ENCODE results near the gene C14orf119. TPM values are rescaled to one million over a fixed set of nuclear protein-coding genes. Genes with fewer than 3 reads are reported as not detected.
A peak's percentile ranks its signal among the peaks of the same experiment; 100 is the strongest.

Gene C14orf119
- total RNA-seq, 1 experiment from 2014 or later: 46.8 TPM

DNA sequence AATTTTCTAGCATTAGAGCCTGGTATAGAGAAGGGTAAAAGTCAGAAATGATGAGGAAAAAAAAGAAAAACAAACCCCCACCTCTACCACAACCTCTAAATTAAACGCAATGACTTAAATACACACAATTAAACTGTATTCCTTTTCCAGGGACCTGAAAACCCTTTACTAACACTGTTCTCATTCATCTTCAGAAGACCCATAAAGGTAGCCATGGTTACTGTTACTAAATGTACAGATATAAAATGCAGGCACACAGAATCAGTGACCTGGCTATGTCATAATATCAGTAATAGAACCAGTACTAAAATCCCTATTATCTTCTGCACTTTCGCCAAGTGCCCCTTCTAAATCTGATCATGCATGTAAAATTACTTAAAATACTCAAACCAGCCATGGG lies 1.8 kb upstream of the C14orf119 start:
- Histone ChIP-seq H3K79me2 (ENCODE audit: insufficient read depth, low read length) (peaks cover 88% of the 10 kb centered on the region), H3K36me3 (ENCODE audit: control insufficient read depth in 1 of 2, insufficient read depth in 2 of 2, low read length in 2 of 2) (peaks cover 37 to 45% of the 10 kb centered on the region in 2 experiments), H3K27ac (ENCODE audit: low read depth, low read length) (no peak overlapping the region), H3K4me3 (replicated peaks in 1 of 2; ENCODE audit: low read depth in 1 of 2, low read length in 2 of 2) (peak overlapping the region; percentile 90 to 96), H4K20me1 (ENCODE audit: insufficient read depth) (peaks cover 6% of the 10 kb centered on the region; the same call in 1 of the 2 replicates), H3K9me3 (ENCODE audit: control insufficient read depth in 1 of 2, insufficient read depth in 1 of 2, low read depth in 1 of 2, low read length in 2 of 2) (no peaks in the 10 kb centered on the region), H3K4me1 (ENCODE audit: control insufficient read depth in 1 of 2, insufficient read depth in 2 of 2, low read length in 2 of 2) (peaks cover 6 to 12% of the 10 kb centered on the region in 2 experiments; a peak in 2 of 4 replicates), H3K9me2 (ENCODE audit: insufficient read depth) (no peaks in the 10 kb centered on the region), H3K27me3 (ENCODE audit: insufficient read depth, low read length) (no peaks in the 10 kb centered on the region), H2AFZ (ENCODE audit: low read depth, low read length, poor library complexity, severe bottlenecking) (no peak overlapping the region), H3K4me2 (ENCODE audit: low read length) (peak overlapping the region; percentile 95), H3K9ac (ENCODE audit: low read length) (peak overlapping the region; percentile 94)
- POLR2A ChIA-PET: no interaction called here
- no TSS peak for BruUV-seq (replicated peaks)
- TF ChIP-seq POLR2A (IDR thresholded peaks at IDR 0.05; ENCODE audit: borderline replicate concordance, extremely low read depth, insufficient read depth, insufficient read length) (no peak), JUND (IDR thresholded peaks at IDR 0.05) (no peak), EZH2 (IDR thresholded peaks at IDR 0.05) (no peak), ZFX (IDR thresholded peaks at IDR 0.05) (no peak), TCF7L2 (IDR thresholded peaks at IDR 0.05; ENCODE audit: borderline replicate concordance, extremely low read depth, insufficient read depth, insufficient read length) (no peak), RAD21 (IDR thresholded peaks at IDR 0.05; ENCODE audit: low read depth) (no peak), ELF1 (IDR thresholded peaks at IDR 0.05; ENCODE audit: borderline replicate concordance, low read depth) (no peak), SRF (IDR thresholded peaks at IDR 0.05; ENCODE audit: low read depth) (no peak), YY1 (IDR thresholded peaks at IDR 0.05; ENCODE audit: extremely low read depth, insufficient replicate concordance, low read depth, low read length) (no peak), MAX (IDR thresholded peaks at IDR 0.05) (no peak), SIN3A (IDR thresholded peaks at IDR 0.05; ENCODE audit: low read depth) (no peak), EZH2phosphoT487 (IDR thresholded peaks at IDR 0.05; ENCODE audit: borderline replicate concordance) (no peak), CEBPB (IDR thresholded peaks at IDR 0.05; ENCODE audit: low read depth) (no peak), EGR1 (IDR thresholded peaks at IDR 0.05; ENCODE audit: low read depth) (no peak), CBX3 (IDR thresholded peaks at IDR 0.05; ENCODE audit: low read depth) (no peak), FOSL1 (IDR thresholded peaks at IDR 0.05; ENCODE audit: low read depth) (no peak), ZNF274 (IDR thresholded peaks at IDR 0.05; ENCODE audit: low read depth, low read length) (no peak), POLR2AphosphoS5 (IDR thresholded peaks at IDR 0.05; ENCODE audit: low read depth, low read length) (no peak)
- TF ChIP-seq, protein P1, sequence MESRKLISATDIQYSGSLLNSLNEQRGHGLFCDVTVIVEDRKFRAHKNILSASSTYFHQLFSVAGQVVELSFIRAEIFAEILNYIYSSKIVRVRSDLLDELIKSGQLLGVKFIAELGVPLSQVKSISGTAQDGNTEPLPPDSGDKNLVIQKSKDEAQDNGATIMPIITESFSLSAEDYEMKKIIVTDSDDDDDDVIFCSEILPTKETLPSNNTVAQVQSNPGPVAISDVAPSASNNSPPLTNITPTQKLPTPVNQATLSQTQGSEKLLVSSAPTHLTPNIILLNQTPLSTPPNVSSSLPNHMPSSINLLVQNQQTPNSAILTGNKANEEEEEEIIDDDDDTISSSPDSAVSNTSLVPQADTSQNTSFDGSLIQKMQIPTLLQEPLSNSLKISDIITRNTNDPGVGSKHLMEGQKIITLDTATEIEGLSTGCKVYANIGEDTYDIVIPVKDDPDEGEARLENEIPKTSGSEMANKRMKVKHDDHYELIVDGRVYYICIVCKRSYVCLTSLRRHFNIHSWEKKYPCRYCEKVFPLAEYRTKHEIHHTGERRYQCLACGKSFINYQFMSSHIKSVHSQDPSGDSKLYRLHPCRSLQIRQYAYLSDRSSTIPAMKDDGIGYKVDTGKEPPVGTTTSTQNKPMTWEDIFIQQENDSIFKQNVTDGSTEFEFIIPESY (IDR thresholded peaks at IDR 0.05; ENCODE audit: extremely low read depth, insufficient replicate concordance, low read length): no peak
- TF ChIP-seq, protein P2, sequence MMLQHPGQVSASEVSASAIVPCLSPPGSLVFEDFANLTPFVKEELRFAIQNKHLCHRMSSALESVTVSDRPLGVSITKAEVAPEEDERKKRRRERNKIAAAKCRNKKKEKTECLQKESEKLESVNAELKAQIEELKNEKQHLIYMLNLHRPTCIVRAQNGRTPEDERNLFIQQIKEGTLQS (IDR thresholded peaks at IDR 0.05): no peak
- ATAC-seq (no peak), DNase-seq (ENCODE audit: low read depth, low spot score) (no peak)
- CTCF ChIA-PET: interaction anchor here (2.7 to 3.0 kb wide), 2 partner anchors 16 to 25 kb away, joined by 35 to 64 read pairs; no protein-coding TSS in a partner anchor
- intact Hi-C loops (cut with micrococcal nuclease): no loop called here
- RAD21 ChIA-PET (ENCODE audit: low non-redundant PET in 1 of 2, low total read pairs in 2 of 2, uncharacterized antibody in 2 of 2, unreplicated experiment in 2 of 2): interaction anchor here in 1 of 2 experiments (0.6 kb wide), 1 partner anchor 112 kb away, joined by 3 read pairs; no protein-coding TSS in a partner anchor

All from HCT116 (cell line).